Fibroblast of the conjunctiva (primary cell): ENCODE data around the gene HPSE2.
"Not testable (repeated sequence)": the region's sequence is repeated elsewhere in the genome, so short reads cannot be mapped to it uniquely, and the experiment has no call there.

Experiments
- DNase-seq: peaks from one replicate; pipeline ENCODE4 v3.0.0-alpha.2; 2010; ENCODE audit warnings: low read depth

HPSE2 gene

GRCh38 chr10:99161165-99161564 lies 74.5 kb downstream of the HPSE2 start:
- no peak for DNase-seq

GRCh38 chr10:99143651-99144050 lies 92.0 kb downstream of the HPSE2 start:
- no peak for DNase-seq

GRCh38 chr10:99143011-99143410 lies 92.6 kb downstream of the HPSE2 start:
- DNase-seq, result no peak

GRCh38 chr10:99132897-99133296 lies 102.8 kb downstream of the HPSE2 start:
- DNase-seq, result not testable (repeated sequence)

- DNase-seq, result no peak
These were observed 109.8 kb downstream of the HPSE2 start for GRCh38 chr10:99125879-99126278.

GRCh38 chr10:99124376-99124775 lies 111.3 kb downstream of the HPSE2 start:
- no peak for DNase-seq

GRCh38 chr10:99123851-99124250 lies 111.8 kb downstream of the HPSE2 start:
- DNase-seq, result no peak

GRCh38 chr10:99123336-99123735 lies 112.3 kb downstream of the HPSE2 start:
- no peak for DNase-seq

- DNase-seq, result no peak
These were observed 116.3 kb downstream of the HPSE2 start for GRCh38 chr10:99119258-99119748.

GRCh38 chr10:99115703-99116102 lies 119.9 kb downstream of the HPSE2 start:
- no peak for DNase-seq

- no peak for DNase-seq
These were observed 150.3 kb downstream of the HPSE2 start for GRCh38 chr10:99085358-99085757.

GRCh38 chr10:99084161-99084560 lies 151.5 kb downstream of the HPSE2 start:
- DNase-seq, result no peak

- no peak for DNase-seq
These were observed 155.2 kb downstream of the HPSE2 start for GRCh38 chr10:99080275-99080945.

GRCh38 chr10:99062591-99062990 lies 173.1 kb downstream of the HPSE2 start:
- no peak for DNase-seq

- DNase-seq, result no peak
These were observed 176.9 kb downstream of the HPSE2 start for GRCh38 chr10:99058762-99059161.

GRCh38 chr10:99057936-99058690 lies 177.5 kb downstream of the HPSE2 start:
- no peak for DNase-seq

GRCh38 chr10:99045671-99046070 lies 190.0 kb downstream of the HPSE2 start:
- no peak for DNase-seq

GRCh38 chr10:99042051-99042771 lies 193.4 kb downstream of the HPSE2 start:
- no peak for DNase-seq

GRCh38 chr10:99041468-99041867 lies 194.2 kb downstream of the HPSE2 start:
- DNase-seq, result no peak

- no peak for DNase-seq
These were observed 221.8 kb downstream of the HPSE2 start for GRCh38 chr10:99013885-99014284.

GRCh38 chr10:99010286-99010685 lies 225.4 kb downstream of the HPSE2 start:
- no peak for DNase-seq

- DNase-seq, result no peak
These were observed 227.6 kb downstream of the HPSE2 start for GRCh38 chr10:99008054-99008453.

- no peak for DNase-seq
These were observed 228.2 kb downstream of the HPSE2 start for GRCh38 chr10:99007457-99007856.
